Activated CD4-positive, alpha-beta T cell treated with anti-CD3 and anti-CD28 coated beads, Interleukin-2, Interleukin-4, amounts not matched to agents 100 ng/mL and 50 ng/mL, durations not matched to agents 16 hours and 8 hours (primary cell): Measurements from ENCODE around the gene TDRD9.
A peak's percentile ranks its signal among the peaks of the same experiment; 100 is the strongest.

Source experiments
- DNase-seq: peaks from one replicate; pipeline ENCODE4 v3.0.0-alpha.2; 2020; ENCODE audit warnings: low spot score

Gene TDRD9

GRCh38 chr14:103994535-103995184, 66.4 kb downstream of the TDRD9 start:
- no peak for DNase-seq

- no peak for DNase-seq
Measured at GRCh38 chr14:103995876-103996275, 67.6 kb downstream of the TDRD9 start.

- DNase-seq: no peak
Measured at GRCh38 chr14:103997391-103997790, 69.1 kb downstream of the TDRD9 start.

- no peak for DNase-seq
Measured at GRCh38 chr14:103998027-103998426, 69.8 kb downstream of the TDRD9 start.

GRCh38 chr14:103999795-104000440, 71.7 kb downstream of the TDRD9 start:
- no peak for DNase-seq

GRCh38 chr14:104001003-104001402, 72.7 kb downstream of the TDRD9 start:
- DNase-seq: peak; percentile 2

GRCh38 chr14:104003616-104004015, 75.4 kb downstream of the TDRD9 start:
- DNase-seq: no peak

- no peak for DNase-seq
Measured at GRCh38 chr14:104004849-104005248, 76.6 kb downstream of the TDRD9 start.

- no peak for DNase-seq
Measured at GRCh38 chr14:104005489-104005888, 77.2 kb downstream of the TDRD9 start.

GRCh38 chr14:104007121-104007520, 78.9 kb downstream of the TDRD9 start:
- no peak for DNase-seq

- DNase-seq: no peak
Measured at GRCh38 chr14:104009297-104009696, 81.0 kb downstream of the TDRD9 start.

GRCh38 chr14:104011824-104012517, 83.7 kb downstream of the TDRD9 start:
- no peak for DNase-seq

GRCh38 chr14:104014764-104015163, 86.5 kb downstream of the TDRD9 start:
- DNase-seq: no peak

GRCh38 chr14:104016873-104017650, 88.8 kb downstream of the TDRD9 start:
- DNase-seq: no peak

GRCh38 chr14:104019029-104019428, 90.8 kb downstream of the TDRD9 start:
- no peak for DNase-seq

- DNase-seq: no peak
Measured at GRCh38 chr14:104019806-104020205, 91.5 kb downstream of the TDRD9 start.

- no peak for DNase-seq
Measured at GRCh38 chr14:104020471-104020870, 92.2 kb downstream of the TDRD9 start.

- no peak for DNase-seq
Measured at GRCh38 chr14:104023325-104024055, 95.2 kb downstream of the TDRD9 start.

- DNase-seq: no peak
Measured at GRCh38 chr14:104025534-104025933, 97.3 kb downstream of the TDRD9 start.

GRCh38 chr14:104026024-104026423, 97.8 kb downstream of the TDRD9 start:
- DNase-seq: no peak

- DNase-seq: no peak
Measured at GRCh38 chr14:104030958-104031357, 102.7 kb downstream of the TDRD9 start.

GRCh38 chr14:104031384-104031783, 103.1 kb downstream of the TDRD9 start:
- no peak for DNase-seq
